ENCODE measurements around the gene SLC4A4. TPM values are rescaled to one million over a fixed set of nuclear protein-coding genes. Genes with fewer than 3 reads are reported as not detected.

The SLC4A4 gene
- total RNA-seq, 1 experiment from 2014 or later, result 1.1 TPM

GRCh38 chr4:71473541-71474240, 134.9 kb downstream of the SLC4A4 start:
- Mint-ChIP-seq H3K9me3 (no peaks in the 10 kb centered on the region), H3K36me3 (no peaks in the 10 kb centered on the region), H3K27me3 (ENCODE audit: low read depth) (no peaks in the 10 kb centered on the region), H3K4me1 (no peaks in the 10 kb centered on the region), H3K27ac (no peak overlapping the region), H3K4me3 (no peak overlapping the region)
- no peak for DNase-seq (ENCODE audit: low spot score)
- ChIA-PET CTCF (no interaction called here), POLR2A (no interaction called here)
- no peak for ATAC-seq
- TF ChIP-seq PRRX2 (CRISPR knock-in tag; IDR thresholded peaks at IDR 0.05), result no peak
- no peak for TF ChIP-seq ZNF532 (CRISPR knock-in tag; IDR thresholded peaks at IDR 0.05; ENCODE audit: borderline replicate concordance)
- TF ChIP-seq ATF1 (CRISPR knock-in tag; IDR thresholded peaks at IDR 0.05), result no peak
- no peak for TF ChIP-seq PREB (CRISPR knock-in tag; IDR thresholded peaks at IDR 0.05; ENCODE audit: borderline replicate concordance)
- TF ChIP-seq E2F4 (CRISPR knock-in tag; IDR thresholded peaks at IDR 0.05; ENCODE audit: borderline replicate concordance, low read depth), result no peak
- TF ChIP-seq ZBTB43 (CRISPR knock-in tag; IDR thresholded peaks at IDR 0.05), result no peak
- no peak for TF ChIP-seq ATF2 (CRISPR knock-in tag; IDR thresholded peaks at IDR 0.05; ENCODE audit: borderline replicate concordance, low read depth)
- no peak for TF ChIP-seq SOX15 (CRISPR knock-in tag; IDR thresholded peaks at IDR 0.05)
- no peak for TF ChIP-seq AR (CRISPR knock-in tag; IDR thresholded peaks at IDR 0.05)
- TF ChIP-seq ZNF138 (CRISPR knock-in tag; conservative IDR thresholded peaks at IDR 0.05), result no peak
- TF ChIP-seq CDX4 (CRISPR knock-in tag; IDR thresholded peaks at IDR 0.05; ENCODE audit: borderline replicate concordance), result no peak
- TF ChIP-seq AFF4 (CRISPR knock-in tag; IDR thresholded peaks at IDR 0.05; ENCODE audit: borderline replicate concordance), result no peak
- TF ChIP-seq ZNF281 (CRISPR knock-in tag; IDR thresholded peaks at IDR 0.05), result no peak
- TF ChIP-seq GABPB1 (CRISPR knock-in tag; IDR thresholded peaks at IDR 0.05), result no peak
- no peak for TF ChIP-seq NFE2L1 (CRISPR knock-in tag; IDR thresholded peaks at IDR 0.05)
- no peak for TF ChIP-seq ZNF263 (CRISPR knock-in tag; IDR thresholded peaks at IDR 0.05; ENCODE audit: low read depth)
